Stimulated activated CD4-positive, alpha-beta T cell treated with anti-CD3 and anti-CD28 coated beads, Interleukin-2, amount 100 ng/mL, for 4 hours (primary cell): ENCODE results near the gene CYB5R3.
A peak's percentile ranks its signal among the peaks of the same experiment; 100 is the strongest.
"Not testable (repeated sequence)": the region's sequence is repeated elsewhere in the genome, so short reads cannot be mapped to it uniquely, and the experiment has no call there.

Source experiments
- DNase-seq: peaks from one replicate; pipeline ENCODE4 v3.0.0-alpha.2; 2020; ENCODE audit warnings: low read depth

The CYB5R3 gene

GRCh38 chr22:42623301-42623751 is 25.9 kb downstream of the CYB5R3 start:
- no peak for DNase-seq

DNA sequence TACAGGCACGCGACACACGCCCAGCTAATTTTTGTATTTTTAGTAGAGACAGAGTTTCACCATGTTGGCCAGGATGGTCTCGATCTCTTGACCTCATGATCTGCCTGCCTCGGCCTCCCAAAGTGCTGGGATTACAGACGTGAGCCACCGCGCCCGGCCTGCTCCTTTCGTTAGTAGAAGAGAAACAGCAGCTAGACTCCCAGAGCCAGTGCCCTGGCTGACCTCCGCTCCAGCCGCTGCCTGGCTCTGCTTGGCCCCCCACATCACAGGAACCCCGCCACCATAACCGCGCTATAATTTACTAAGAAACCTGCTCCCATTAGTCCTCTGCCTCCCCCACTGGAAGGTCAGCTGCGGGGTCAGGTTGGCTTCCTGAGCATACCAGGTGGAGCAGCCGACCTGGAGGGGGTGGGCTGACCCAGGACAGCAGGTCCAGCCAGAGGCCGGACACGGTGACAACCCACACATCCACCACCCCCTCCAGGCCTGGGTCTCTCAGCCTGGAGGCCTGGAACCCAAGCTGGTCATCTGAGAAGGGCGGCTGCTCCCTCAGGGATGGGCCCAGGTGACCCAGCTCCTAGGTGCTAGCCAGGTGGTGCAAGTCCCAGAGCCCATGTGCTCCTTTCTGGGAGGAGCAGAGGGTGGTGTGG is 27.0 kb downstream of the CYB5R3 start:
- DNase-seq: no peak

- peak; percentile 21 for DNase-seq
Observed at GRCh38 chr22:42621505-42622002, 27.6 kb downstream of the CYB5R3 start.

- no peak for DNase-seq
Observed at GRCh38 chr22:42620084-42620483, 29.1 kb downstream of the CYB5R3 start.

GRCh38 chr22:42619261-42620063 is 29.7 kb downstream of the CYB5R3 start:
- DNase-seq: no peak

GRCh38 chr22:42617155-42617983 is 31.8 kb downstream of the CYB5R3 start:
- DNase-seq: no peak

DNA sequence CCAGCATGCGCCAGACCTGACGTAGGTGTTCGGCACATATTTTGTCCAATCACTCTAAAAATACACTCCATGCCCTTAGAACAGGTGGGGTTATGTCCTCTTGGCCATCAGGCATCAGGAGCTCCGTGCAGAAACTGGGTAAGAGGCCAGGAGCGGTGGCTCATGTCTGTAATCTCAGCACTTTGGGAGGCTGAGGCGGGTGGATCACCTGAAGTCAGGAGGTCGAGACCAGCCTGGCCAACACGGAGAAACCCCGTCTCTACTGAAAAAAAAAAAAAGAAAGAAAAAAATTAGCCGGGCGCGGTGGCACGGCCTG is 33.4 kb downstream of the CYB5R3 start:
- not testable (repeated sequence) for DNase-seq

DNA sequence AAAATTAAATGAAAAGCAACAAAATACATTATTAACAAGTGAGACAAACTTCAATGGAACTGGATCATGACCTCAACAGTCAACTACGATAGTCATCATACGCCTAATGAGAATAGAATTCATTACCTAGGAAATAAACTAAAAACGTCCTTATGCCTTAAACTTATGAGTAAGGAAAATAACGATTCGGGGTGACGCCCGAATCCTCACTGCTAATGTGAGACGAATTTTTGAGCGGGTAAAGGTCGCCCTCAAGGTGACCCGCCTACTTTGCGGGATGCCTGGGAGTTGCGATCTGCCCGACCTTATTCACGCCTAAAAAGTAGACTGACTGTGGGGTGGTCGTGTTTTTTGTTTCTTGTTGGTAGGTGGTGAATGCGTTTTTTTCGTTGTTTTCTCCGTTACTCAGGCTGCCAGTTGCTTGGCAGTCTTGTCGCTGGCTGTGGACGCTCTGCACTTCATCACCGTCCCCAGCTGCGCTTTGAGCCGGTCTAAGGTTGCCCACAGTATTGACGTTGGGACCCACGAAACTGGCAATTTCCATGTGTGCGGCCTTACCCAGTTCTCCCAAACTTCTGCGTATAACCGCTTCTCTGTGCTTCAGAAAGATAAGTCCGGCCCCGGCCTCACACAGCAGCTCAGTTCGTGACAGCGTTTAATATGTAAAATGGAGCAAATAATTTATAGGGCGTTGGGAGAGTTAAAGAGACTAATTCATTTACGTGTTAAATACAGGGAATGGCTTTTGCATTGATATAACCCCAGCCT is 33.9 kb downstream of the CYB5R3 start:
- DNase-seq: peak; percentile 81

DNA sequence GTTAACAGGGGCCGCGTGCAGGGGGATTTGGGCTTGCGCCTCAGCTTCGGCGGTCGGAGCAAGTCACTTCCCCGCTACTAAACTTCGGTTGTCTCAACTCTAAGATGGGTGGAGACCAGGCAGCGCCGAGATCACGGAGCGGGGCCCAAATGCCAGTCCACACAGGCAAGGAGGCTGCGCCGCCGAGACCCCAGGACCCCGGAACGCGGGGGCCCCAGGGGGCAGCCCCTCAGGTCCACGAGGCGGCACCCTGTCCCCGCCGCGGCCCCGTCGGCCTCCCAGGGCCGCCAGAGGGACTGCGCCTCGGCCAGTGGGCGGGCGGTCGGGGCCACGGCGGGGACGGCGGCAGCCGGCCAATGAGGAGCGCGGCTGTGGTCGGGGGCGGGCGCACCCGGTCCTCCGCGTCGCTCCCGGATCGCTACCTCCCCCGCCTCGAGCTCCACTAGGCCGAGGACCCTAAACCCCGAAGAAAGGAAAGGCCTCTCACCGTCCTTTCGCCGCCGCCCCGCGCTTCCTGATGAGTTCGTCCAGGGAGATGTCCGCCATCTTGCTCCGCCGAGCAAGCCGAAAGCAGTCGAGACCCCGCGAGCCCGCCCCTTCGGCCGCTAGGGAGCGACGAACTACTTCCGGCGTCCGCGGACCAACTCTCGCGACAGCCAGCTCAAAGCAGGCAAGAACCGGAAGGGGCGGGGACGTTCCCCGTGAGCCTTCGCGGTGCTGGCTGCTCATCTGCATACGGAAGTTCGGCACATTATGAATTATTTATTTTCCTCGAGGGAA is 34.7 kb downstream of the CYB5R3 start, which contains the start of gene POLDIP3:
TSS of gene POLDIP3 (minus strand) at position 572 of the 780 bp plus-strand sequence. CDS start at position 546, 26 bp downstream.
- DNase-seq: peak; percentile 98

GRCh38 chr22:42613872-42614301 is 35.3 kb downstream of the CYB5R3 start:
- no peak for DNase-seq

DNA sequence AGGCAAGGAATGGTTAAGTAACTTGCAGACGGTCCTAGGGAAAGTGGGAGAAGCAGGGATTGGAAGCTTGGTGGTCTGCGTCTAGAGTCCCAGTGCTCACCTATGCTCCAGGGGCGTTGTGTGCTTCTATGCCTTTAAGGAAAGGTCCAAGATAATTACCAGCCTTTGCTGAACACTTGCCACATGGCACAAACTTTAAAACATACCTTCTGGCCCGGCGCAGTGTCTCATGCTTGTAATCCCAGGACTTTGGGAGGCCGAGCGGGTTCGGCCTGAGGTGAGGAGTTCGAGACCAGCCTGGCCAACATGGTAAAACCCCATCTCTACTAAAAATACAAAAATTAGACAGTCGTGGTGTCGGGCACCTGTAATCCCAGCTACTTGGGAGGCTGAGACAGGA is 36.9 kb downstream of the CYB5R3 start:
- DNase-seq: no peak

- DNase-seq: no peak
Observed at GRCh38 chr22:42611051-42611450, 38.1 kb downstream of the CYB5R3 start.

GRCh38 chr22:42610186-42610585 is 39.0 kb downstream of the CYB5R3 start:
- DNase-seq: no peak

DNA sequence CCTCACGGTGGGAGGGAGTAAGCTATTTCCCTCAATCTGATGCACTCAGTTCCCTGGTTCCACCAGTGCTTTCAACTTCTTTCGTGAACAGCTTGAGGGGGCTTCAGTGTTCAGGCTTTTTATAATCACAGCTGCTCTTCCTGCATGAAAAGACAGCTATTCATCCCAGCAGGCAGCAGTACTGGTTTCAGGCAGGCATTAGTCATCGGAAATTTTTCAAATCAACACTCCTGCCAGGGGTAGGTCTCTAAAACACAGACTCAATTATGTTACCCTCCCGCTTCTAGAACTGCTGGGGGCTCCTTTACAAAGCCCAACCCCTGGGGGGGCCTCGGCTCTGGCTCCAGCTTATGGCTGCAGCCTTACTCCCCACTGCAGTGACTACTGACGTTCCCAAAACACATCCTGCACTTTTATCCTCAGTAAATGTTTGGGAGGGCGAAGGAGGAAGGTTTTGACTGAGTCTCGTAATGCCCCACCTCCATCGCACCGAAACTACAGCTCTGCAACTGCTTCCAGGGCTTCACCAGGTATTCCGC is 40.3 kb downstream of the CYB5R3 start:
- no peak for DNase-seq

- DNase-seq: no peak
Observed at GRCh38 chr22:42608136-42608822, 40.9 kb downstream of the CYB5R3 start.

DNA sequence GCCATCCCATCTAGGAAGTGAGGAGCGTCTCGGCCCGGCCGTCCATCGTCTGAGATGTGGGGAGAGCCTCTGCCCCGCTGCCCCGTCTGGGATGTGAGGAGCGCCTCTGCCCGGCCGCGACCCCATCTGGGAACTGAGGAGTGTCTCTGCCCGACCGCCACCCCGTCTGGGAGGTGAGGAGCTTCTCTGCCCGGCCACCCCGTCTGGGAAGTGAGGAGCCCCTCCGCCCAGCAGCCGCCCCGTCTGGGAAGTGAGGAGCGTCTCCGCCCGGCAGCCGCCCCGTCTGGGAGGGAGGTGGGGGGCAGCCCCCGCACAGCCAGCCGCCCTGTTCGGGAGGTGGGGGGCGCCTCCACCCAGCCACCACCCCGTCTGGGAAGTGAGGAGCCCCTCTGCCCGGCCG is 41.6 kb downstream of the CYB5R3 start:
- DNase-seq: not testable (repeated sequence)

GRCh38 chr22:42604403-42604802 is 44.8 kb downstream of the CYB5R3 start:
- DNase-seq: no peak

DNA sequence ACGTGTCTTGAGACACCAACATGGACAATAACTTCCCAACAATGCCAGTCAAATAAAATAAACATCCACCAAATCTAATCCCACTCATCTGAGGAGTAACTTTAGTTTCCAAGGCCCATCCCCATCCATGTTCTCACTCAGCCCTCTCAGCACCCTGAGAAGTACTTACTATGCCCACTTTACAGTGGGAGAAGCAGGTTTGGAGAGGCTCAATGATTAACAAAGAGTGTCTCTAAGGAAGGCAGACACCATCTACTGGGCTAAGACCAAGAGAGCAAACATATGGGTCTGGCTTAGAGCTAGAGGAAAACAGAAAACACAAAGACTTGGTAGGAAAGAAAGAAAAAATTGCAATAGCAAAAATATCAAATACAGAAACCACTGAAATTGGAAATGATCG is 45.8 kb downstream of the CYB5R3 start:
- no peak for DNase-seq

- no peak for DNase-seq
Observed at GRCh38 chr22:42602470-42602869, 46.7 kb downstream of the CYB5R3 start.
